Suppressor macrophage treated with lipopolysaccharide for 4 hours (primary cell): ENCODE data around the gene KIF5A.
A peak's percentile ranks its signal among the peaks of the same experiment; 100 is the strongest.
"Not testable (repeated sequence)": the region's sequence is repeated elsewhere in the genome, so short reads cannot be mapped to it uniquely, and the experiment has no call there.

Experiments used
- DNase-seq: peaks from one replicate; pipeline ENCODE4 v3.0.0-alpha.2; 2020

KIF5A gene

GRCh38 chr12:57549909-57550640 is at the start of gene KIF5A:
Gene KIF5A (plus strand): TSS chr12:57550044. CDS start chr12:57550272, 228 bp downstream.
- no peak for DNase-seq

GRCh38 chr12:57500213-57500612 is 49.6 kb upstream of the KIF5A start:
- DNase-seq = no peak

GRCh38 chr12:57502311-57502969 is 47.4 kb upstream of the KIF5A start:
- not testable (repeated sequence) for DNase-seq

GRCh38 chr12:57506541-57506940 is 43.3 kb upstream of the KIF5A start:
- not testable (repeated sequence) for DNase-seq

GRCh38 chr12:57507796-57508195 is 42.0 kb upstream of the KIF5A start:
- DNase-seq = not testable (repeated sequence)

- DNase-seq = no peak
Observed at GRCh38 chr12:57511161-57511560, 38.7 kb upstream of the KIF5A start.

- DNase-seq = no peak
Observed at GRCh38 chr12:57511588-57512325, 38.1 kb upstream of the KIF5A start.

- no peak for DNase-seq
Observed at GRCh38 chr12:57512665-57513064, 37.2 kb upstream of the KIF5A start.

- no peak for DNase-seq
Observed at GRCh38 chr12:57513266-57513665, 36.6 kb upstream of the KIF5A start.

- not testable (repeated sequence) for DNase-seq
Observed at GRCh38 chr12:57513677-57514076, 36.2 kb upstream of the KIF5A start.

- not testable (repeated sequence) for DNase-seq
Observed at GRCh38 chr12:57514246-57514645, 35.6 kb upstream of the KIF5A start.

GRCh38 chr12:57514720-57515407 is 35.0 kb upstream of the KIF5A start:
- no peak for DNase-seq

GRCh38 chr12:57515408-57515933 is 34.4 kb upstream of the KIF5A start:
- no peak for DNase-seq

GRCh38 chr12:57515934-57516541 is 33.8 kb upstream of the KIF5A start:
- DNase-seq = no peak

- DNase-seq = no peak
Observed at GRCh38 chr12:57516617-57517153, 33.2 kb upstream of the KIF5A start.

- DNase-seq = no peak
Observed at GRCh38 chr12:57517187-57517586, 32.7 kb upstream of the KIF5A start.

- not testable (repeated sequence) for DNase-seq
Observed at GRCh38 chr12:57517718-57518117, 32.1 kb upstream of the KIF5A start.

- no peak for DNase-seq
Observed at GRCh38 chr12:57518176-57518919, 31.5 kb upstream of the KIF5A start.

GRCh38 chr12:57518920-57519795 is 30.7 kb upstream of the KIF5A start:
- DNase-seq = peak; percentile 42

- peak; percentile 61 for DNase-seq
Observed at GRCh38 chr12:57519796-57520052, 30.1 kb upstream of the KIF5A start.
